Gastrocnemius medialis (tissue), 4 donors: ENCODE data around the gene CTSD.

Experiments used
- POLR2A ChIP-seq, 2 donors: fragments of 450-650 bp; IDR thresholded peaks; one replicate each; pipeline ENCODE4 v1.6.1; 2017; ENCODE audit warnings: antibody characterized with exemption in 2 of 2, mild to moderate bottlenecking in 2 of 2, moderate library complexity in 2 of 2
- TF ChIP-seq, protein P1 (sequence below), 5 experiments: fragments of 450-650 bp in 3 of 5; fragments of 200-600 bp in 2 of 5; sonication (generic) in 2 of 5; IDR thresholded peaks in 4 of 5; conservative IDR thresholded peaks in 1 of 5; 1 replicate in 4 of 5; 2 replicates in 1 of 5; pipeline ENCODE4 v1.5.1; 2016 to 2019; ENCODE audit warnings: antibody characterized with exemption in 5 of 5, mild to moderate bottlenecking in 3 of 5, moderate library complexity in 3 of 5

DNA sequence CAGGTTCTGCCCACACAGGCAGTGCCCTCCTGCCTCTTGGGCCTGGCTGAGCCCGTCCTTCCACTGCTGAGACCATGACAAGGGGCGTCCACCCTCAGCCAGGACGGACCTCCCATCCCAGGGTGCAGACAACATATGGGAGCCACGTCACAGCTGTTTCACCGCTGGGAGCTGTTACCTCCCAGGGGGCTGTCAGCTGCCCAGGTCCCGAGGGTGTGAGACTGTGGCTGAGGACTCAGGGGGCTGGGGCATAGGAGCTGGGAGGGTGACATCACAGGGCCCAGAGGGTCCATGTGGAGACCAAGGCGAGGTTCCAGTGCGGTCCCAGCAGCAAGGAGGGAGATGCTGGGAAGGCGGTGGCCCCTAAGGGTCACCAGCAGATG lies 17.9 kb upstream of the CTSD start:
- no peak for TF ChIP-seq POLR2A (IDR thresholded peaks at IDR 0.05)
- TF ChIP-seq, protein P1, sequence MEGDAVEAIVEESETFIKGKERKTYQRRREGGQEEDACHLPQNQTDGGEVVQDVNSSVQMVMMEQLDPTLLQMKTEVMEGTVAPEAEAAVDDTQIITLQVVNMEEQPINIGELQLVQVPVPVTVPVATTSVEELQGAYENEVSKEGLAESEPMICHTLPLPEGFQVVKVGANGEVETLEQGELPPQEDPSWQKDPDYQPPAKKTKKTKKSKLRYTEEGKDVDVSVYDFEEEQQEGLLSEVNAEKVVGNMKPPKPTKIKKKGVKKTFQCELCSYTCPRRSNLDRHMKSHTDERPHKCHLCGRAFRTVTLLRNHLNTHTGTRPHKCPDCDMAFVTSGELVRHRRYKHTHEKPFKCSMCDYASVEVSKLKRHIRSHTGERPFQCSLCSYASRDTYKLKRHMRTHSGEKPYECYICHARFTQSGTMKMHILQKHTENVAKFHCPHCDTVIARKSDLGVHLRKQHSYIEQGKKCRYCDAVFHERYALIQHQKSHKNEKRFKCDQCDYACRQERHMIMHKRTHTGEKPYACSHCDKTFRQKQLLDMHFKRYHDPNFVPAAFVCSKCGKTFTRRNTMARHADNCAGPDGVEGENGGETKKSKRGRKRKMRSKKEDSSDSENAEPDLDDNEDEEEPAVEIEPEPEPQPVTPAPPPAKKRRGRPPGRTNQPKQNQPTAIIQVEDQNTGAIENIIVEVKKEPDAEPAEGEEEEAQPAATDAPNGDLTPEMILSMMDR (IDR thresholded peaks at IDR 0.05 in 4 of 5, conservative IDR thresholded peaks at IDR 0.05 in 1 of 5), result no peak
